HEK293 (cell line): Measurements from ENCODE around the gene ERBB4.

Experiments
- CTCF ChIA-PET: fragments of 350-600 bp; formaldehyde crosslinking; extraction: SDS; loops from one replicate; lab custom pipeline; 2021; ENCODE audit warnings: antibody characterized with exemption; lab: Yijun Ruan, JAX
- POLR2A ChIA-PET: fragments of 300-600 bp; formaldehyde crosslinking; extraction: SDS; loops from one replicate; lab custom pipeline; 2020; ENCODE audit warnings: antibody characterized with exemption, inconsistent platforms; lab: Yijun Ruan, JAX
- H3K27ac ChIP-seq: fragments of 200-500 bp; sonication (Bioruptor generic); 2 replicates; pipeline ENCODE4 v1.5.1; 2014; ENCODE audit warnings: low read depth, low read length, control low read depth, inconsistent platforms; ENCODE audit errors: extremely low read depth
- H3K36me3 ChIP-seq, 2 experiments: fragments of 200-500 bp in 1 of 2; sonication (Bioruptor generic) in 1 of 2; 1 replicate in 1 of 2; 2 replicates in 1 of 2; pipeline ENCODE4 v1.5.1; 2014 to 2017; ENCODE audit warnings: inconsistent platforms in 2 of 2, low read length in 2 of 2; ENCODE audit not compliant: control insufficient read depth in 2 of 2, insufficient read depth in 1 of 2
- H3K4me1 ChIP-seq: fragments of 200-500 bp; sonication (Bioruptor generic); 2 replicates; pipeline ENCODE4 v1.5.1; 2014; ENCODE audit warnings: mild to moderate bottlenecking, low read length, inconsistent platforms; ENCODE audit not compliant: control insufficient read depth, insufficient read depth
- H3K4me3 ChIP-seq: 2 replicates; pipeline ENCODE4 v1.5.1; 2011; ENCODE audit warnings: low read depth, mild to moderate bottlenecking, control low read depth, low read length, moderate library complexity
- H3K9me3 ChIP-seq: fragments of 200-500 bp; sonication (Bioruptor generic); 2 replicates; pipeline ENCODE4 v1.5.1; 2014; ENCODE audit warnings: low read depth, low read length, inconsistent platforms; ENCODE audit not compliant: control insufficient read depth, insufficient read depth
- GLIS2 ChIP-seq: fragments of 450-650 bp; formaldehyde crosslinking; IDR thresholded peaks from 2 replicates; pipeline ENCODE4 v1.5.1; 2016; ENCODE audit warnings: missing biosample characterization, missing genetic modification characterization
- IKZF3 ChIP-seq: fragments of 450-650 bp; IDR thresholded peaks from 2 replicates; pipeline ENCODE4 v1.5.0; 2018; ENCODE audit warnings: missing biosample characterization, mild to moderate bottlenecking, missing genetic modification characterization, moderate library complexity
- KLF8 ChIP-seq: fragments of 450-650 bp; formaldehyde crosslinking; IDR thresholded peaks from 2 replicates; pipeline ENCODE4 v1.5.1; 2016; ENCODE audit warnings: missing biosample characterization, missing genetic modification characterization
- KLF9 ChIP-seq: fragments of 450-650 bp; formaldehyde crosslinking; IDR thresholded peaks from 2 replicates; pipeline ENCODE4 v1.5.1; 2016; ENCODE audit warnings: missing biosample characterization, missing genetic modification characterization, low read depth
- REPIN1 ChIP-seq: fragments of 450-650 bp; formaldehyde crosslinking; IDR thresholded peaks from 2 replicates; pipeline ENCODE4 v1.5.1; 2017; ENCODE audit warnings: missing biosample characterization, missing genetic modification characterization, low read depth
- ZBTB11 ChIP-seq: fragments of 450-650 bp; formaldehyde crosslinking; conservative IDR thresholded peaks from 2 replicates; pipeline ENCODE4 v1.5.1; 2016; ENCODE audit warnings: low read depth, missing biosample characterization, missing genetic modification characterization
- ZBTB26 ChIP-seq: fragments of 450-650 bp; formaldehyde crosslinking; optimal IDR thresholded peaks from 2 replicates; pipeline ENCODE3; 2016; ENCODE audit warnings: missing biosample characterization, mild to moderate bottlenecking, missing genetic modification characterization
- ZNF18 ChIP-seq: fragments of 450-650 bp; formaldehyde crosslinking; IDR thresholded peaks from 2 replicates; pipeline ENCODE4 v1.5.1; 2016; ENCODE audit warnings: missing biosample characterization, missing genetic modification characterization
- TF ChIP-seq, protein P1 (sequence below): fragments of 450-650 bp; formaldehyde crosslinking; IDR thresholded peaks from 2 replicates; pipeline ENCODE4 v1.5.1; 2016; ENCODE audit warnings: missing biosample characterization, missing genetic modification characterization
- TF ChIP-seq, protein P2 (sequence below): fragments of 450-650 bp; formaldehyde crosslinking; IDR thresholded peaks from 2 replicates; pipeline ENCODE4 v1.5.1; 2017; ENCODE audit warnings: missing biosample characterization, missing genetic modification characterization

The ERBB4 gene

GRCh38 chr2:212158081-212158480 lies 380.5 kb downstream of the ERBB4 start (continued):
- TF ChIP-seq IKZF3 (tag by site-specific recombination) (no peak), ZBTB26 (no peak), ZNF18 (no peak)

GRCh38 chr2:212157012-212157411 lies 381.6 kb downstream of the ERBB4 start:
- POLR2A ChIA-PET, result no interaction called here
- TF ChIP-seq REPIN1 (tag by site-specific recombination) (no peak), KLF8 (tag by site-specific recombination) (no peak), KLF9 (tag by site-specific recombination) (no peak)
- TF ChIP-seq, protein P1, sequence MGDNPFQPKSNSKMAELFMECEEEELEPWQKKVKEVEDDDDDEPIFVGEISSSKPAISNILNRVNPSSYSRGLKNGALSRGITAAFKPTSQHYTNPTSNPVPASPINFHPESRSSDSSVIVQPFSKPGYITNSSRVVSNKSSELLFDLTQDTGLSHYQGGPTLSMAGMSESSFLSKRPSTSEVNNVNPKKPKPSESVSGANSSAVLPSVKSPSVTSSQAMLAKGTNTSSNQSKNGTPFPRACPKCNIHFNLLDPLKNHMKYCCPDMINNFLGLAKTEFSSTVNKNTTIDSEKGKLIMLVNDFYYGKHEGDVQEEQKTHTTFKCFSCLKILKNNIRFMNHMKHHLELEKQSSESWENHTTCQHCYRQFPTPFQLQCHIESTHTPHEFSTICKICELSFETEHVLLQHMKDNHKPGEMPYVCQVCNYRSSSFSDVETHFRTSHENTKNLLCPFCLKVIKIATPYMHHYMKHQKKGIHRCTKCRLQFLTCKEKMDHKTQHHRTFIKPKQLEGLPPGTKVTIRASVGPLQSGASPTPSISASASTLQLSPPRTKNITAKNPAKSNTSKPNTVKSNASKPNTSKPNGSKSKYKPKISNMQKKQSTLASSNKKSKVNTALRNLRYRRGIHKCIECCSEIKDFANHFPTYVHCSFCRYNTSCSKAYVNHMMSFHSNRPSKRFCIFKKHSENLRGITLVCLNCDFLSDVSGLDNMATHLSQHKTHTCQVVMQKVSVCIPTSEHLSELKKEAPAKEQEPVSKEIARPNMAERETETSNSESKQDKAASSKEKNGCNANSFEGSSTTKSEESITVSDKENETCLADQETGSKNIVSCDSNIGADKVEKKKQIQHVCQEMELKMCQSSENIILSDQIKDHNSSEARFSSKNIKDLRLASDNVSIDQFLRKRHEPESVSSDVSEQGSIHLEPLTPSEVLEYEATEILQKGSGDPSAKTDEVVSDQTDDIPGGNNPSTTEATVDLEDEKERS (tag by site-specific recombination), result no peak

GRCh38 chr2:212156088-212156487 lies 382.5 kb downstream of the ERBB4 start:
- Histone ChIP-seq H3K36me3 (no peaks in the 10 kb centered on the region), H3K4me3 (no peak overlapping the region), H3K4me1 (peaks cover 3% of the 10 kb centered on the region; the same call in 1 of the 2 replicates), H3K9me3 (no peaks in the 10 kb centered on the region), H3K27ac (no peak overlapping the region)
- TF ChIP-seq ZBTB11 (tag by site-specific recombination) (no peak), GLIS2 (no peak)
- TF ChIP-seq, protein P2, sequence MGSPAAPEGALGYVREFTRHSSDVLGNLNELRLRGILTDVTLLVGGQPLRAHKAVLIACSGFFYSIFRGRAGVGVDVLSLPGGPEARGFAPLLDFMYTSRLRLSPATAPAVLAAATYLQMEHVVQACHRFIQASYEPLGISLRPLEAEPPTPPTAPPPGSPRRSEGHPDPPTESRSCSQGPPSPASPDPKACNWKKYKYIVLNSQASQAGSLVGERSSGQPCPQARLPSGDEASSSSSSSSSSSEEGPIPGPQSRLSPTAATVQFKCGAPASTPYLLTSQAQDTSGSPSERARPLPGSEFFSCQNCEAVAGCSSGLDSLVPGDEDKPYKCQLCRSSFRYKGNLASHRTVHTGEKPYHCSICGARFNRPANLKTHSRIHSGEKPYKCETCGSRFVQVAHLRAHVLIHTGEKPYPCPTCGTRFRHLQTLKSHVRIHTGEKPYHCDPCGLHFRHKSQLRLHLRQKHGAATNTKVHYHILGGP (tag by site-specific recombination), result no peak
- POLR2A ChIA-PET, result no interaction called here
- CTCF ChIA-PET, result interaction anchor here (1.0 to 1.2 kb wide), 2 partner anchors 151 to 364 kb away, joined by 4 to 5 read pairs; no protein-coding TSS in a partner anchor

More at GRCh38 chr2:212157012-212157411, 381.6 kb downstream of the ERBB4 start:
- CTCF ChIA-PET, result interaction anchor here (0.7 kb wide), 1 partner anchor 141 kb away, joined by 3 read pairs; no protein-coding TSS in a partner anchor
- H3K9me3 ChIP-seq, result no peaks in the 10 kb centered on the region
- H3K4me3 ChIP-seq, result no peak overlapping the region
- no peaks in the 10 kb centered on the region for H3K36me3 ChIP-seq
- peaks cover 3% of the 10 kb centered on the region; the same call in 1 of the 2 replicates for H3K4me1 ChIP-seq
- no peak overlapping the region for H3K27ac ChIP-seq
